Stimulated activated naive CD4-positive, alpha-beta T cell (primary cell): ENCODE measurements around the gene RUNDC3A.

Source experiments
- DNase-seq, 6 experiments: peaks; one replicate each; lab custom pipeline; 2025; lab: John Stamatoyannopoulos, UW

The RUNDC3A gene

DNA sequence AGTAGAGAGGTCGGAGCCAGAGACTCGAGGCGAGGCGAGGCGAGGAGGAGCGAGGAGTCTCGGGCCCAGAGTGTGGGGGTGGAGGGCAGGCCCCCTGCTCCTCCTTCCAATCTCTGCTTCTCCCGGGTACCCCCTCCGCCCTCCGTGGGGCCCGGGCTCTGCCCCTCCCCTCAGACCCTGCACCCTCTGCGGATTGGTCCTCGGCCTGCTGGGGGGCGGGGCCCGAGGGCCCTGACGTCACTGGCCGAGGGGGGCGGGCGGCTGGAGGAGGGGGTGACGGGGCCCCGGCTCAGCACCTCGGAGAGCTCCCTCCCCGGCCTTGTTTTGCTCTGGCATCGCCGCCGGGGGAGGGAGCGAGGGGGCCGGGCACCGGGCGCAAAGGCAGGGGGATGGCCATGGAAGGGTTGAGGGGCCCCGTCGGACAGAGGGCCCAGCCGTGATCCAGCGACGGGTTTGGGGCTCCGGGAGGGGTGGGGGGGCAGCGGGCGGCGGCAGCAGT, at the start of gene RUNDC3A:
RUNDC3A (plus strand) TSS at position 282 of the 499 bp plus-strand sequence. CDS start 232 bp downstream, outside the sequence.
- peak; percentile 73 to 88 (median 84) for DNase-seq

DNA sequence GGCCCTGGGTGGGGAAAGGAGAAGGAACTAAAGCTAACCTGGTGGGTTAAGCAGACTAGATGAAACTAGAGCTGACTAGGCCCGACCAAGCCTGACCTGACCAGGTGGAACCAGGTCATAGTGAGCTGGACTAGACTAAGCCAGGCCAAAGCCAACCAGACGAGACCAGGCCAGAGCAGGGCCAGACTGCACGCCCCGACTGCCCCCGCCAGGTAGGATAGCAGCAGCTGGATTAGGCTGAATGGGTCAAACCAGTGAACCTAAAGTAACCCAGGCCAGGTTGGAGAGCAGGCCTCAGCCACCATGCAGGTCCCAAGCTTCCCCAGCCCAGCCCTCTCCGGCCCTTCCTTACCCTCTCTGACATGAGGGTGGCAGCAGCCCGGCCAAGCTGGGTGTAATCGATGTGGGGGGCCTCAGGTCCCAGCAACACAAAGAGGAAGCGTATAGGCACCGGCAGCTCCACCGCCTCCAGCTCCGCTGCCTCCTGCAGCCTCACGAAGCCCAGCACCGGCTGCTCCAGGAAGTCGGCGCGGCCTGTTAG, 49.5 kb upstream of the RUNDC3A start:
- DNase-seq = no peak

DNA sequence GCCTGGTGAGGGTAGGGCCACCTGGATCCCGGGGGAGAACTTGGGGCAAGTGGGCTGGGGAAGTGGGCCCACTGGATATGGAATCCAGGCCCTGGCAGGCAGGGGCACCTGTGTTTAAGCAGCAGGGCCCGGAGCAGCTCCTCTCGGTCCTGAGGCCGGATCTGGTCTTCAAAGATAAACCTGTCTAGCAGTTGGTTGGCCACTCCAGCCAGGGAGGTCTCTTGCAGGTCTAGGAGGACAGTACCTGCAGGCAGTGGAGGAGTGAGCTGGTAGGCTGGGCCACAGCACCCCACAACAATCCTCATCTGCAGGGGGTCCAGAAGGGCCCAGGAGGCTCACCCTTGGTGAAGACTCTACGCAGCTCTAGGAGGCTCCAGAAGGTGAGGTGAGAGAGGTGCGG, 48.1 kb upstream of the RUNDC3A start:
- DNase-seq = no peak

DNA sequence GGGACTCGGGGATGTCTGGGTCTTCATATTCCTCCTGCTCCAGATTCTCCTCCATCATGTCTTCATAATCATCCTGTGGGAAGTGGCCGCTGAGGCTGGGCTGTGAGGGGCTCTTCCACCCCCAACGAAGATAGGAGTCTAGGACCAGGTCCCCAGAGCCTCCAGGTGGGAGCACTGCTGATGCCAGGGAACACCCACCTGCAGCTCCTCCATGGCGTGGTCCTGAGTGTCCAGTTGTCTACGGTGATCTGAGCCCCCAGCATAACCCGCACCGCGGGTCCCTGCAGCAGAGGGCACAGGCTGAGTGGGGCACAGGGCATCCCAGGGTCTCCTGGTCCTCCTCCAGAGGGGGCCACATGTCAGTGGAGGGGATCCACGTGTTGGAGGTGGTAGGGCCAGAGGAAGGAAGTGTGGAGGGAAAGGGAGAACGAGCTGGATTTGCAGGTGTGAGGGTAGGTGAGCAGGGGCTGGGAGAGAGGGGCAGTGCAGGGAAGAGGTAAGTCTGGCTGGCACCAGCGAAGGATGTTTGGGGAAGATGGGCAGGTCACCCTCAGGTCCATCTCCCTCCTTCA, 45.7 kb upstream of the RUNDC3A start:
- no peak for DNase-seq

DNA sequence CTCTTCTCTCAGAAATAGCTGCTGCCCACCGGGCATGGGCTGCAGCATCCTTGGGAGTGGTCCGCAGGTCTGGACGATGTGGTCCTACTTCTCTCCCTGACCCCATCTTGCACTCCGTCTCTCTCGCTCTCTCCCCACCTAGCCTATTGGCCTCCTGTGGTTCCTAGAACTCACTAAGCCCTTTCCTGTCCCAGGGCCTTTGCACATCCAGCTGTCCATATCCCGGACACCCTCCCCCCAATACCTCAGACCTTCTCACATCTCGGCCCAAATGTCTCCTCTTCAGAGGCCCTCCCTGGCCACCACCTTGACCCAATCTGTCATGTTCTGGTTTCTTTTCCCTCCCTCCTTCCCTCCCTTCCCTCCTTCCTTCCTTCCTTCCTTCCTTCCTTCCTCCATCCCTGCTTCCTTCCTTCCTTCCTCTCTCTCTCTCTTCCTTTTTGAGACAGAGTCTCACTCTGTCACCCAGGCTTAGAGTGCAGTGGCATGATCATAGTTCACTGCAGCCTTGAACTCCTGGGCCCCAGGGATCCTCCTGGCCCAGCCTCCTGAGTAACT, 45.0 kb upstream of the RUNDC3A start:
- no peak for DNase-seq

DNA sequence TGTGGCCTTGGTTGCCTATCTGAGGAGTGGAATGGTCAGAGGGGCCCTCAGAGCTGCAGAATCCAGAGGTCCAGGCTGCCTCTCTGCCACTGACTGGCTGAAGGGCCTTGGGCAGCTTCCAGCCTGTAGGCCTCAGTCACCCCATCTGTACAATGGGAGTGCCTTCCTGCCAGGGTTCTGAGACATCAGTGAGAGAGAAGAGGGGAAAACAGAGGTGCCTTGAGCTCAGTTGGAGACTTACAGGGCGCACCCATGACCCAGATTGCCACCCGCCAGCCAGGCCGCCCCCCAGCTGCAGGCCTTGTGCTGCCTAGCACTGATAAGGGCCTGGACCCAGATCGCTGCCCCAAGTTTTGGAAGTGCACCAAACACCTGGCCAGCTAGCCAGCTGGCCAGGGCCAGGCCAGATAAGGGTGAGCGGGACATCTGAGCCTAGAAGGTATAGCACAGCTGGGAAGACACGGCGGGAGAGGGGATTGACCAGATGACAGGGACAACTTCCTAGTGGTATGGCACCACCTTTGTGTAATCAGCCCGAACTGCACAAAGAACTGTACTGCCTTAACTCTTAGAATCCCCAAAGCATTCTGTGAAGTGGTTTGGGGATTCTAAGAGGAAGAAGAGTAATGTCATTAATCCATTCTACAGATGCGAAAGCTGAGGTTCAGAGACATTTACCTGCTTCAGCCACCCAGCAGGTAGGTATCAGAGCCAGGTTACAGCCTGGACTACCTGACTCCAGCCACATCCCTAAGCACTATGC, 41.8 kb upstream of the RUNDC3A start:
- DNase-seq = no peak

DNA sequence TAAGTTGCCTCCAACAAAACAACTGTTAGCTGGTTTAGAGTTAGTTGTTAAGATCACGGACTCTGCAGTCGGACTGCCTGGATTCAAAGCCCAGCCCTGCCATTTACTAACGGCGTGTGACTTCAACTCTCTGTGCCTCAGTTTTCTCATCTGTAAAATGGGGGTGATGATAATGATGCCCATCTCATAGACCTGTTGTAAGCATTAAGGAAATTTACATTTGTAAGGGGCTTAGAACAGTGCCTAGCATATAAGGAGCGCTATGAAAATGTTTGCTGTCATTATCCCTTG, 41.3 kb upstream of the RUNDC3A start:
- DNase-seq = no peak

DNA sequence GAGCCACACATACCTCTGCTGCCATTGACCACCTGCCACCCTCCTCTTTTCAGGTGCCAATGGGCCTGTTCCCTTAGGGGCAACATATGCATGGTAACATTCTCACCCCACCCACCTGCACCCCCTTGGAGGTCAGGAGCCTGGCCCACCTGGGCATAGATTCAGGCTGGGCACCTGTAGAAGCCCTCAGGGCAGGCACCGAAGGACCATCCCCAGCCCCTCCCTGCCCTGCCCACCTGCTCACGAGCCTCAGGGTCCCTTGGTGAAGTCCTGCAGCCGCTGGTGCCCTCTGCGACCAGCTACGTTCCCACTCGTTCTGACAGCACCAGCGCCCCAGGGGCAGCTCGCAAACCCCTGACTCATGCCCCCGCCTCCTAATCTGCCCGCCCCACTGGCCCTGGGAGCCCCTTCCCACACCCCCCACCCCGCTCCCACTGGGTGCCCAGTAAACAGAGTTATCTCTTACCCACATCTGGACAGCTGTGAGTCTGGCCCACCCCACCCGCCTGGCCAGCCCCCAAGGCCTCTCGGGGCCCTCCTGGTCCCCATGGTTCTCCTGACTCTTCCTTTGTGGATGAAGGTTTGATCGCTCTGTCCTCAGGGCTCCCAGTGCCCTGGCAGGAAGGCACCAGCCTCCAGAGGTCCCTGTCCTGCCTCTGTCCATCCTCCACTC, 40.4 kb upstream of the RUNDC3A start, which contains the start of gene SLC4A1:
SLC4A1 (minus strand) TSS at position 318 of the 673 bp plus-strand sequence. CDS start 5,269 bp downstream, outside the sequence.
- DNase-seq = no peak

DNA sequence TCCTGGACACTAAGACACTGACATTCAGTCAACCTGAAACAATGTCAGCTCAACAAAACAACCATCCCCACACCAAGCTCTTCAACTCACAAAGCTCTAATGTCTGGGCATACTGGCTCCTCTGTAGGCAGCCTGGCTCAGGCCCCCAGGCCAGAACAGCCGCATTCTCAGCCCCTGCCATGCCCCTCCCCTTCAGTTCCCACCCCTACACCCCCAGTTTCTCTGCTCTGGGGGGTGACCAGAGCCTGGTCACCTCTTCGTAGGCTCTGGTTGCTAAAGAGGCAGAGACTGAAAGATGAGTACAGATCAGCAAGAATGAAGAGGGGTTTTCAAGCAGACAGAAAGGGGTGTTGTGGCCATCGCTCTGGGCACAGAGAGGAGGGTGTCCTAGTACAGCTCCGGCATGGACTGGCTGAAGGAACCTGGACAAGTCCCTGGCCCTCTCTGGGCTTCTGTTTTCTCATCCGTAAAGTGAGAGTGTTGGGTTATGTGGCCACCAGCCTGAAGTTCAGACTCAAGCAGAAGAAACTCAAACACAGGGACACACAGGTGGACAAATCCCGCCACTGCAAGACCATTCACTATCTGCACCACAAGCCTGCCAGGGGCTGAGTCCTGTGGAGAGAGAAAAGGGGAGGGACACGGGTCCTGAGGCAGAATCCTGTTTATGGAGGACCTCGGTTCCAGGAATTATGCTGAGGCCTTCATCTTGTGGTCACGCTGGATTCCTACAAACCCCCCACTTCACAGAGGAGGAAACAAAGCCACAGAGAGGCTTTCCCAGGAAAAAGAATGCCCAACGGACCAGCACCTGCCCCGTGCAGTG, 39.5 kb upstream of the RUNDC3A start:
- DNase-seq = no peak

DNA sequence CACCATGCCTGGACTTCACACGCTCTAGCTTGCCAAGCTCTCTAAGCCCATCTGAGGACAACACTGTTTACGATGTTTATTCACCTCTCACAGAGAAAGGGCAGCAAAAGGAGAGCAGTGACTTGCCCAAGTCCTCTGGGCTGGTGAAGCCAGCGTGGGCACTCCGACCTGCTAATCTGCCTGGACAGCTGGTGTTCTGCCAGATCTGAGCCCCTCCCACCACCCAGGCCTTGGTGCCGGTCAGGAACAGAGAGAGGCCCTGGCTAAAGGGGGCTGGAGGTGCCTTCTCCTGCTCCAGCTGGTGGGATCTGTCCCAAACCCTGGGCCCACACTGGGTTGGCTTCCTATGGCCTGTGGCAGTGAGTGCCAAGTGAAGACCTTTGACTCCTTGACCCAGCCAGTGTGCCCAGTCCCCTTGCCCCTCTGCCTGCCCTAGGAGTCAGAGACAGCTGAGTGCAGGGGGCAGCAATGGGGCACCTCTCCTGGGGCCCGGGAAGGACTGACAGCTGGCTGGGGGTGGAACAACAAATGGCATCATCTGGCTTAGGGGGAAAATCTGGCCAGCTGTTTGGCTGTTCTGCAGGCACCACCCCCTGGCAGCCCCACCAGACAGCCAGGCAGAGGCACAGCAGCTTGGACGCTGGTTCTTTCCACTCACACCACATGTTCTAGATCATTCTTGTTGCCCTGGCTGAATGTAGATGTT, 38.7 kb upstream of the RUNDC3A start:
- DNase-seq = no peak

DNA sequence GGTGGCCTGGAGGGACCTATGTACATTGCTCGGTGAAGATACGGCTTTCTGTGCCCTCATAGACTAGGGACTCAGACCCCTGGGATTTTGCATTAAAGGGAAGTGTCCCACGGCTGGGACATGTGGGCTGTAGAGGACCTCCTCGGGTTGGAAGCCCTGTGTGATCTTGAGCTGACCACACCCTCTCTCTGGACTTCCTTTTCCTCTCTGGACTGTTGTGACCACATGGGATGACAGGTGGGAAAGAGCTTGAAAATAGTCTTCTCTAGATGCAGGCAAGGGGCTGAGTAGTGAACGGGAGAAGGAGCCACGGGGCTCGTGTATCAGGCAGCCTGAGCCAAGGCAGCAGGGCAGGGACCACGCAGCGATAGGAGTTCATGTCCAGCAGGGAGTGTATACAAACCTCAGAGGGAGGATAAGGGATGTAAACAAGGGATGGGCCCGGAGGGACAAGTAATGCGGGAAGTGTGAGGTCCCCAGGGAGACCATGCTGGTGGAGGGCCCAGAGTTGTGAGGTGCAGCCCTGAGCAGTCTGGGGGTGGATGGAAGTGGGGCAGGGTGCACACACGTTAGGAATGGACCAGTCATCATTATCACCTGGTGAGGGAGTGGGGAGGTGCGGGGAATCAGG, 36.0 kb upstream of the RUNDC3A start:
- no peak for DNase-seq

DNA sequence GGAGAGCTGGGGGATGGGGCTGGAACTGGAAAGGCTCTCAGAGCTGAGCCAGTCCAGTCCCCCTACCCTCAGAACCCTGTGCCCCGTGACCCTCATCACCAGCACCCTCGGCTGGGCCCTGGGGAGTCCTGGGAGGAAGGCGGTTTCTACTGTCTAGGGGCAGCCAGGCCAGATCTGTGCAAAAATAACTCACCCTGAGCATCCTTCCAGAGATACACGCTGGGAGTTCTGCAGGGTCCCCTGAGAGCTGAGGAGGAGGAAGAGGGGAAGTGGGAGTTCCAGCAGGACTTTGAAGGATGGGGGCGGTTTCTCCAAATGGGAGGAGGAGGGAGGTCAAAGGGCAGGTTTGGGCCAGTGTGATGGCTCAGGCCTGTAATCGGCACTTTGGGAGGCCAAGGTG, 35.4 kb upstream of the RUNDC3A start:
- no peak for DNase-seq

DNA sequence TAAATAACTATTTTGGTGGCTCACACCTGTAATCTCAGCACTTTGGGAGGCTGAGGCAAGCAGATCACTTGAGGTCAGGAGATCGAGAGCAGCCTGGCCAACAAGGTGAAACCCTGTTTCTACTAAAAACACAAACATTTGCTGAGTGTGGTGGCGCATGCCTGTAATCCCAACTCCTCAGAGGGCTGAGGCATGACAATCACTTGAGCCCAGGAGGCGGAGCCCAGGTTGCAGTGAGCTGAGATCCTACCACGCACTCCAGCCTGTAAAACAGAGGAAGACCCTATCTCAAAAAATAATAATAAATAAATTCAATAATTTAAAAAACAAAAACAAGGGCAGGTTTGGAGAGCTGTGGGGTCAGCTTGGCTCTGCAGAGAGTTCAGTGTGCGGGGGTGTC, 34.8 kb upstream of the RUNDC3A start:
- no peak for DNase-seq

DNA sequence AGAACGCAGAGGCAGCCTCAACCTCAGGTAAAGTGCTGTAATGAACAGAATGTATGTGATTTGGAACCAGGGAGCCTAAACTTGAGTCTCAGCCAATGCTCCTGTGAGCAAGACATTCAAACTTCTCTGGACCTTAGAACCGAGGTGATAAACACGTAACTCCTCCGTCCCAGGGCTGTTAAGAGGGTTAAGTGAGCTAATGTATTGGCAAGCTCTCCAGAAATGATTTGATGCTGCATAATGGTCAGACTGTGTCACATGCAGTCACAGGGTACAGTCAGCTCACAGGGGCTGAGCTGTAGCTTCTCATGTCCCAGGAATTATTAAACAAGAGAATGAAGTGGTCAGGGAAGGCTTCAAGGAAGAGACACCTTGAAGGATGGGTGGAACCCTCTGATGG, 30.4 kb upstream of the RUNDC3A start:
- DNase-seq = no peak

DNA sequence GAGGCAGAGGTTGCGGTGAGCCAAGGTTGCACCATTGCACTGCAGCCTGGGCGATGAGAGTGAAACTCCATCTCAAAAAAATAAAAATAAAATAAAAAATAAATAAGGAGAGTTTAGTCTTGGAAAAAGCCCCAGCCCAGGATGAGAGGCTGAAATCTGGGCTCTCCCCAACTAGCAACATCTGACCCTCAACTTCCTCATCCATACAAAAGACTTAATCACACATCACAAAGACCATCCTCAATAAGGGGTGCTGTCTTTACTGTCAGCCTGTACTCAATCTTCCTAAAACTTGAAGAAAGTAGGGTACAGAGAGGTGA, 29.1 kb upstream of the RUNDC3A start:
- DNase-seq = no peak

DNA sequence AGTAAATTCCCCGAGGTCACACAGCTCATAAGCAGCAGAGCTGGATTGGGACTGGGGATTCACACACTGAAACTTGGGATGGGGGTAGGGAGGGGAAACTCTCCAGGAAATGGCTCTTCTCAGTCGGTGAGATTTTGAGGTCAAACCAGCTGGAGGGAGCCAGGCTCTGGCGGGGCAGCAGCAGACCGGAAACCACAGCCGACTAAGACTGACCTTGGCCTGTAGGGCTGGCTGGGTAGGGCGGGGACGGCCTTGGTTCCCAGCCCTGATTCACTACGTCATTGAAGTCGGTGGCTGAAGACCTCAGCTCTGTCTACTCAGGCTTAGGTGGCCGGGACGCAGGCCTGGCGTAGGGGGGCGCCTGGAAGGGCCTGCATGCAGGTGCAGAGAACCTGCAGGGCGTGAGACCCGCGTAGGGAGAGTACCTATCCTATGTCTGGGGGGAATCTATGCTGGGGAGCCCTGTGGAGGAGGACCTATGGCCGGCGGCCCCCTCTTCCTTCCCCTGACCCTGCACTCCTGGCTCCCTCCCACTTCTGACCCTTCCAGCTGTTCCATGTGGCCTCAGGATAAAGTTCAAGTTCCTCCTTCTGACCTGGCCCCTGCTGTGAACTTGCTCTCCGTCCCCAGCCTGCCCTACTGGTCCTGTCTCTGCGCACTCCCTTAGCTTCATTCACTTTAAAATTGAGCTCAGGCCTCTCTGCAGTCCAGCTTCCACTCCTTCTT, 28.6 kb upstream of the RUNDC3A start:
- DNase-seq = no peak

DNA sequence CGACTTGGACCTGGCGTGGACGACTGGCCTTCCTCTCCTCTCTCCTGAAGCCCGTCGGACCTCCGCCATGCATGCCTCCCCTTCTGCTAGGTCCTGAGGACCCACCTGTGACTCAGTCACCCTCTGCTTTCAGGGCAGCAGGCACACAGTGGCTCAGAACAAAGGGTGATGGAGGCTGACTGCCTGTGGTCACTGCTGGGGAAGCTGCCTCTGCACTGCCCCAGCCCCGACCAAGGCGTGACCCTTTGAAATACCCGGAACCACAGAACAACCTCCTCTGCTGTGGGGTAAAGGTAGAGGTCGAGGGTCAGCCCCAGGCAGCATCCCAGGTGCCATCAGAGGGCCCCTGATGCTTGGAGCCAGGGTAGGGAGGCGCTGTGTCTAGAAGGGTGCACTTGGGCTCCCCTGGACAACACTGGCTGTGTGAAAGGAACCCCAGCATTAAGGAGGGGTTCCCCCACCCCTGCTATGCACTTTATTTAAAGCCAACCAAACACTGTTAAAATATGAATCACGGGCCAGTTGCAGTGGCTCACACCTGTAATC, 27.9 kb upstream of the RUNDC3A start:
- DNase-seq = no peak

DNA sequence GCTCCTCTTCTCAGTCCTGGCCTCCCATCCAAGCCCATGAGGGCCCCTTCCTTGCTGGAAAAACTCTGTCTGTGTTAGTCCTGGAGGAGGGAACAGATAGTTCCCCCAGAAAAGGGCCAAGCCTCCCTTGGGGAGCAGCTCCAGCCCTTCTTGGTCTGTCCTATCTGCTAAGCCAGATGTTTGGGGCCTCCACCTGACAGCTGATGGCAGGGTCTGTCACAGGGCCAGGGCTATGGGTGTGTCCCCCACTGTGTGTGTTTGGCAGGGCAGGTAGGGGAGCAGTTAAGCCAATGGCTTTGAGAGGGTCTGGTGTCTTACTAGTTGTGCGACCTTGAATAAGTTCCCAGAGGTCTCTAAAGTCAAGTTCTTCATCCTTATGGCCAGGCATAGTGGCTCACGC, 26.8 kb upstream of the RUNDC3A start:
- no peak for DNase-seq

DNA sequence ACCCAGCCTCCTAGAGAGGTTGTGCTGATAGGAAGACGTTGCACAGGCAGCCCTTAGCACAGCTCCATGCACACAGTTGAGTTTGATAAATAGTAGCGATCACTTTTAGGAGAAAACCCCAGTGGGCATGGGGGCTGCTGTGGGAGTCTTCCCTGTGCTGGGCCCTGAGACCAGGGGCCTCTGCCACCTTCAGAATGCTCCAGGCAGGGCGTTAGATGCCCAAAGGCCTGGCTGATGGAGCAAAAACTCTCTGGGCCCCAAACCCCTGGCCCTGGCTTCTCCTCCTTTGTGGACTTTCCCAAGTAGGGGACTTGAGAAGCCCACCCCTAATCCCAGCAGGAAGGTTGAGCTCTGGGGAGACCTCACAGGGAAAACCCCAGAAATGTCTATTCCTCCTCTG, 26.1 kb upstream of the RUNDC3A start:
- no peak for DNase-seq
